ENCODE measurements around the gene EXD1.
"Not testable (repeated sequence)": the region's sequence is repeated elsewhere in the genome, so short reads cannot be mapped to it uniquely, and the experiment has no call there.

The EXD1 gene, protein sequence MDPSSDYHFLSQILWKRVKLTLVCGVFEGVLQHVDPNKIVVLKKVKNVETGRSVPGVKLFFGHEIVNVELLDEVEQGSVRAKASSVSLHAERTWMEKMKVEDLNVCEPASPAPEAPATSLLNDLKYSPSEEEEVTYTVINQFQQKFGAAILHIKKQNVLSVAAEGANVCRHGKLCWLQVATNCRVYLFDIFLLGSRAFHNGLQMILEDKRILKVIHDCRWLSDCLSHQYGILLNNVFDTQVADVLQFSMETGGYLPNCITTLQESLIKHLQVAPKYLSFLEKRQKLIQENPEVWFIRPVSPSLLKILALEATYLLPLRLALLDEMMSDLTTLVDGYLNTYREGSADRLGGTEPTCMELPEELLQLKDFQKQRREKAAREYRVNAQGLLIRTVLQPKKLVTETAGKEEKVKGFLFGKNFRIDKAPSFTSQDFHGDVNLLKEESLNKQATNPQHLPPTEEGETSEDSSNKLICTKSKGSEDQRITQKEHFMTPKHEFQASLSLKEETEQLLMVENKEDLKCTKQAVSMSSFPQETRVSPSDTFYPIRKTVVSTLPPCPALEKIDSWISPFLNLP

DNA sequence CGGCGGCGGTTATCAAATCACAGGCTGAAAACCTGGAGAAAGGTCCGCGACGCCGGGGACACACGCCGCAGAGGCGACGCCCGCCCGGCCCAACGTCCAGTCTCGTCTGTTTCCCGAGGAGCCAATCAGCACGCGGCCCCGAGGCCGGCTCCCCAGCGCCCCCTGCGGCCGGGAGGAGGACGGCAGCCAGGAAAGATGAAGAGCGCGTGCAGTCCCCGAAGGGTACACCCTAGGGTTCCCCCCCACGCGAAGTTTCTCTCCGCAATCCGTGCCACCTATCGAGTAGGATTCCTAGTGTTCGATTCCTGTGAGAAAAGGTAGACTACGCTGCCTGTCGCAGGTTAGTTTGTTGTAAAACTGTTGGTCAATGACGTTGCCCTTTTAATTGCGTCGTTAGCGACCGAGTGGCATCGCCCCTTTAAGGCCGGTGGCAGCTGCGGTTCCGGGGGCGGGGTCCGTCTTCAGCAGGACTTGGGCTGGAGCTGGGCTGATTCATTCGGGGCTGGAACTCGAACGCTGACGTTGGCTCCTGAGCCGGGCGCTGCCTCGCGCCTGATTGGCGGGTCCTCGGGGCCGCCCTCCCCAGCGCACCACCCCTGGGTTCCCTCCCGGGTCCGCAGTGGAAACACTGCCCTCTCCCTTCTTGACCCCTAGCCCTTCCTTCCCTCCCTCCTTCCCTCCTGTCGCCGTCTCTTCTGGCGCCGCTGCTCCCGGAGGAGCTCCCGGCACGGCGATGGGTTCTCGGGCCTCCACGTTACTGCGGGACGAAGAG is at the start of gene EXD1, which contains the start of gene CHP1:
EXD1 (minus strand) TSS at position 108 of the 772 bp plus-strand sequence. CDS start 4,182 bp downstream, outside the sequence.
CHP1 (plus strand) TSS at position 619 of the 772 bp plus-strand sequence; CDS start at position 734, 115 bp downstream.
- DNase-seq (ENCODE audit: low spot score): peak; percentile 98

DNA sequence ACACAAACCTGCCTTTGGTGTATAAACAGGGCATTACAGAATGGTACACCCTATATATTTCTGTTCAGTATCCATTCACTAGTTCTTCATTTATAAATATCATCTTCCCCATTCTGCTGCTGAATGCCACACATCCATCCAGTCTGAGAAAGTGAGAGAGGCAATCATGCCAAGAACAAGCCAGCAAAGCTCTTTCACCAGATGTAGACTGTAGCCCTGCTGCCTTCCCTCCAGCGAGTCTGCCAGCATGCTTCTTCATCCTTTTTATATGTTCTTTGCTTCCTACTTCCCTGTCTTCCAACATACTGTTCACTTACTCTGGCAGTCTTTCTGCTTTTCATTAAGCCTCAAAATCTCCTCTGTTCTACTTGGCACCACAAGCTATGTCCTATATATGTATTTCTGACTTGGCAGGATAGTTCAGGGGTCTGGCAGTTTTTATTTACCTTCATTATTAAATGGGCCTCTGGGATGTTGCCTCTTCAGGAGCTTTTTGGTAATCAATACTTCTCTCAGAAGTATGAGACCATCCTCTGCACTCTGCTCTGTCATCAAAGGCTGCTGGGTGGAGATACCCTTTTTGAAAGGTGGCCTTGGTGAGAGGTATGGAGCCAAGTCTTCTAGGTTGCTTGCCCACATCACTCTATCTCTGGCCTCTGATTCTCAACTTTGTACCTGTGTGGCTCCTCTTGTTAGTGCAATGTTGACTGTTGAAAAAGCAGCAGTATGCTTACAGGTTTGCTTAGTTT is 49.2 kb upstream of the EXD1 start:
- no peak for DNase-seq (ENCODE audit: low spot score)

DNA sequence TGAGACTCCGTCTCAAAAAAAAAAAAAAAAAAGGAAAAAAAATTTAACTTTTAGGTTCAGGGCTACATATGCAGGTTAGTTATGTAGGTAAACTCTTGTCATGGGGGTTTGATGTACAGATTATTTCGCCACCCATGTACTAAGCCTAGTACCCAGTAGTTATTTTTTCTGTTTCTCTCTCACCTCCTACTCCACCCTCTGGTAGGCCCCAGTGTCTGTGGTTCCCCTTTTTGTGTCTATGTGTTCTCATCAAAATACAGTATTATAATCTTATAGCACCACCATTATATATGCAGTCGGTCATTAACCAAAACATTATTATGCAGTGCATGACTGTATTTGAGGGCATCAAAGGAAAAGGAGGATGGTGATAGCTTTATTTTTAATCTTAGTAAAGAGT is 47.8 kb upstream of the EXD1 start:
- no peak for DNase-seq (ENCODE audit: low spot score)

DNA sequence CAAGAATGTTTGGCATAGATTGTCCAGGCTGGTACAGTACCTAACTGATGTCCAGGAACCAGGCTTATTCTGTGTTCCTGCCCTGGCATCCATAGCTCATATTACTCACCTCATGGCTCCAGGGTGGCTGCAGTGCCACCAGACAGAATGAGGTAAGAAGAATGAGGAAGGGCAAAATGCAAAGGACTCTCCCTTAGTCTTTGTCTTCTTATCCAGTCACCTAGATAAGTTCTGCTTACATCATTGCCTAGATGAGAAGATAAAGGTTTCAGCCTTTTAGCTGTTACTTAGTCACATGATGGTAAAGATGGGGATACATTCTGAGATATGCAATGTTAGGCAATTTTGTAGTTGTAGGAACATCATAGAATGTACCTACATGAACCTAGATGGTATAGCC is 46.3 kb upstream of the EXD1 start:
- no peak for DNase-seq (ENCODE audit: low spot score)

DNA sequence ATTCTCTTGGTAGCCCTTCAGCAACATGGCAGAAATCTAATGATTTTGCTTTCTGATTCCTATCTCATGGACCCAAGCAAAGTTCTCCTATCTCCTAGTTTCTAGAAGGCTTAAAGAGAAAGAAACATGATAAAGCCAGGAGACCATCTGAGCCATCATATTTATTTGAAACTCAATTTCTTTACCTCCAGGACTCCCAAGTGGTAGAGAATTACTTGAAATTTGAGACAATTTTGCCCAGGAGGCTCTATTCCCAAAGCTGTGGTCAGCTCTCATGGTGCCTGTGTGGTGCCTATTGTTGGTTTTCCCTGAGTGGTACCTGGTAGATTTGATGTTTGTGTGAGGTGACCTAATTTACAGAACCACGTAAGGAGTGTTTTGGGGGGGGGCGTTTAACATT is 39.3 kb upstream of the EXD1 start:
- no peak for DNase-seq (ENCODE audit: low spot score)

DNA sequence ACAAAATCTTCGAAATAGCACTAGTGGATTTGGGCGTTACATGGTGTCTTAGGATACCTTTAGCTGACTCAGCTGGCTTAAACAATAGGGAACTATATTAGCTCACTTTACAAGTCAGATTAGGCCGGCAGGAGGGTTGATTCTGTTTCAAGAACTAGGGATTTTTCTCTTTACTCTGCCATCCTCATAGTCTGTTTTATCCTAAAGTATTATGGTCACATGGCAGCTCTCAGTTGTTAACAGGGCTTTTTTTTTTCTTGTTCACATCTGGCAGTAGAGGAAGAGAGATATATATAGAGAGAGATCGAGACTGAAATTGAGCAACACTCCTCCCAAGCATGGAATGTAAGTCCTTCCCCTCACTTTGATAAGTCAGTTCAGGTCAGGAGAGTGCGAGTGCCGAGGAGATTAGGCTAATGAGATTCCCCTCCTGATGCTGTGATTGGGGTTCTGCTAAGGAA is 33.4 kb upstream of the EXD1 start:
- no peak for DNase-seq (ENCODE audit: low spot score)

DNA sequence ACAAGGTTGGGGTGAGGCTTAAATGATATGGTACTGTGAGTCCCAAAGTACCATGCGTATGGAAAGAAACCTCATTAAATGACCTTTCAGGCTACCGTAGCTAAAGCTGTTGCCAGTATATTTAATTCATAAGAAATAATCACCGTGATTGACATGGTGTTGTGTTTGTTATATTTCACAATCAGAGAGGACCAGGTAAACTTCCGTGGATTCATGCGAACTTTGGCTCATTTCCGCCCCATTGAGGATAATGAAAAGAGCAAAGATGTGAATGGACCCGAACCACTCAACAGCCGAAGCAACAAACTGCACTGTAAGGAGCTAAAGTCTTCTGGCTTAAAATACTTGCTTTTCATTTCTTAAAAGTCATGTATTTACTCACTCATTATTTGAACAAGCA is 32.0 kb upstream of the EXD1 start:
- no peak for DNase-seq (ENCODE audit: low spot score)

DNA sequence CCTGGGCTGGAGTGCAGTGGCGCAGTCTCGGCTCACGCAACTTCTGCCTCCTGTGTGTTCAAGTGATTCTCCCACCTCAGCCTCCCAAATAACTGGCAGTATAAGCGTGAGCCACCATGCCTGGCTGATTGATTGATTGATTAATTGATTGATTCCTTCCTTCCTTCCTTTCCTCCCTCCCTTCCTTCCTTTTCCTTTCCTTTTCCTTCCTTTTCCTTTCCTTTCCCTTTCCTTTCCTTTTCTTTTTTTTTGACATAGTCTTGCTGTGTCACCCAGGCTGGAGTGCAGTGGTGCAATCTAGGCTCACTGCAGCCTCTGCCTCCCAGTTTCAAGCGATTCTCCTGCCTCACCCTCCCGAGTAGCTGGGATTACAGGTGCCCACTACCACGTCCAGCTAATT is 30.4 kb upstream of the EXD1 start:
- DNase-seq (ENCODE audit: low spot score): not testable (repeated sequence)

DNA sequence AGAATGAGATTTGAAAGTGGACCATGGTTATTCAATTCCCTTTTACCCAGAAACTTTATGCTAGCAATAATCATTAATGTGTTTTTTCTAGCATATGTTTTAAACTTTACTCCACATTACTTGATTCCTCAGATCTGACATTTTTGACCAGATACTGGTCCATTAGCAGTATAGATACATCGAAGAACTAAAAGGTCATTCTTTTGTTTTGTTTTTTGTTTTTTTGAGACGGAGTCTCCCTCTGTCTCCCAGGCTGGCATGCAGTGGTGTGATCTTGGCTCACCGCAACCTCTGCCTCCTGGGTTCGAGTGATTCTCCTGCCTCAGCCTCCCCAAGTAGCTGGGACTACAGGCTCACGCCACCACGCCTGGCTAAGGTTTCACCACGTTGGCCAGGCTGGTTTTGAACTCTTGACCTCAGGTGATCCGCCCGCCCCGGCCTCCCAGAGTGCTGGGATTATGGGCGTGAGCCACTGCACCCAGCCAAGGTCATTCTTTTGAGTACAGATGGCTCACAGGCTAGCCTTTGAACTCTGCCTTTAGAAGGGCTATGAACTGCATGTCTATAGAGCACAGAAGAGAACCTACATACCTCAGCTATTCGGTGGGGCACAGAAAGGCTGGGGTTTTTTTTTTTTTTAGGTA is 29.1 kb upstream of the EXD1 start:
- no peak for DNase-seq (ENCODE audit: low spot score)

DNA sequence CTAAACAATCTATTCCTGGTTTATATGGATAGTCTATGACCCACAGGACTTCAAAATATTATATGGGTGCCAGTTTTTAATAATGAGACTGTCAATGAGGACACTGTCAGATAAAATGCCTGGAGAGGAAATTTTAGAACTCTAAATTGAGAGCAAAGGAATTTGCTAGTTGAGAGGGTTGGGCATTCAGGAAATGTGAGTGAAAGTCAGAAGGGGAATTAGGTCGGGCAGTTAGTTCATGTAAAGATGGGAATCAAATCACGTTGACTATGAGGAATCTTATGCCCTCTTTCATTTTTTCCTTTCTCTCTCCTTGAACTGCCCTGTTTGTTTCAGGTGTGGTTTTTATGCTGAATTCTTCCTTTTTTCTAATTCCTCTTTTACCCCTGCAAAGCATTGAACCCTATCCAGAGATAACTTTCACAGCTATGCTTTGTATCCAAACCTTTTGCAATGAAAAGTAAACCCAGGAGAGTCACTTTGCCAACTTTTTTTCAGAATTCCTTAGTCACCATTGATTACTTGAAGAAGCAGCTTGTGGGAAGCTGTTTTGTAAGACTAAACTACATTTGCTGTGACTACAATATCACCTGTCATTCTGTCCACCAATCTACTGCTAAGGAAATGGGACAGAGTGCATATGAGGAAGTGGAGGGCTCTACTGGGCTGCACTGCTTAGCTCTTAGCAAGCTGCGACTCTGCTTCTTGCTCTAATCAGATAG is 28.4 kb upstream of the EXD1 start:
- DNase-seq (ENCODE audit: low spot score): no peak

DNA sequence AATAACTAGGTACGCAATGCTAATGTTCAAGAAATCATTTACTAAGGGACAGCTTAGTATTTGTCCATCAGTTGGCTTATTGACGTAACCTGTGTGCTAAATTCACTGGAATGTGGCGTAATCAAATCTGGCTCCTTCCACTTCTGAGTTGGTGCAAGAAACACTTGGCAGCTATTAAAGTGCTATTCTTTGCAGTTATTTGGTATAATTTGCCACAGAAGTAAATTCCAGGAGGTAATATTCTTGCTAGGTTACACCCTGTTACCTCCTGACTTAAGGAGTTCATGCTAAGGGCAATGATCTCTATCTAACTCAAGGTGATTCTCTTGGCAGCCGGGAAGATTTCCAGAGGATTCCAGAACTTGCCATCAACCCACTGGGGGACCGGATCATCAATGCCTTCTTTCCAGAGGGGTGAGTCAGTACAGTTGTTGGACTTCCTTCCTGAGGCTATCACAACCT is 26.1 kb upstream of the EXD1 start:
- no peak for DNase-seq (ENCODE audit: low spot score)

DNA sequence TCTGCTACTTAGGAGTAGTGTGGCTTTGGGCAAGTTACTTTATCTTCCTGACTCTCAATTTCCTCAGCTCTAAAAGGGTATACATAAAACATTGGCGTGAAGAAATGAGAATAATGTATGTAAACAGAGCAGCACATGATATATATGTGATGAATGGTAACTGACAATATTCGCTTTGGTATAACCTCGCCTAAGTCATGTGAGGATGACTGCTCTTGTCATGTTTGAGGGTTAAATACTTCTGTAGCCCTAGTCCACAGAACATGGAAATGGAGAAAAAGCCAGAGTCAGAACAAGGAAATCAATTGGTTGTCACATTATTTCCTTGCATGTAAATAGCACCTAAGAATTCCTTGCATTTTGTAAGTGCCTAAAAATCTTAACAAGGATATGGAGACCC is 25.5 kb upstream of the EXD1 start:
- DNase-seq (ENCODE audit: low spot score): no peak

DNA sequence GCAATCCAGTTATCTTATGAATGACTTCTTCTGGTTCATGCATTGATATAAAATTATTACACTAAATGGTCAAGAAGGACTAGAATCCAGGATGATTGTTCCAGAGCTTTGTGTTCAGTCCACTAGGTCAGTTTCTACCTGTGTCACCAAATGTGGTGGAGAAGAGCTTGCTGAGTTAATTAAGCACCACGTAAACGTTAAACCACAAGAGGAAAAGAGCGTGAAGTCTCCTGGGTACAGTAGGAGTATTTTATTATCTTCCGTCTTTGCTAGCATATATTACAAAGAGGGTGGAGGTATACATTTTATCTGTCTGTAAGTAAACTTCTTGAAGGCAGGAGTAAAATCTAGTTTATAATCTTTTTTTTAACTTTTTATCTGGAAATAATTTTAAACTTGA is 24.0 kb upstream of the EXD1 start:
- DNase-seq (ENCODE audit: low spot score): no peak

DNA sequence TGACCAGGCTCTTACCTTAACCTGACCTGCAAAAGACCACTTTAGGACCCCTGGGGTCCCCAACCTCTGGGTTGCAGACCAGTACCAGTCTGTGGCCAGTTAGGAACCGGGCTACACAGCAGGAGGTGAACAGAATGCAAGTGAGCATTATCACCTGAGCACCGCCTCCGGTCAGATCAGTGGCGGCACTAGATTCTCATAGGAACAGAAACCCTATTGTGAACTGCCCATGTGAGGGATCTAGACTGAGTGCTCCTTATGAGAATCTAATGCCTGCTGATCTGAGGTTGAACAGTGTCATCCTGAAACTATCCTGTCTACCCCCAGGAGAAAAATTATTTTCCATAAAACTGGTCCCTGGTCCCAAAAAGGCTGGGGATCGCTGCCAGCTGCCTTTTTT is 20.9 kb upstream of the EXD1 start:
- no peak for DNase-seq (ENCODE audit: low spot score)

DNA sequence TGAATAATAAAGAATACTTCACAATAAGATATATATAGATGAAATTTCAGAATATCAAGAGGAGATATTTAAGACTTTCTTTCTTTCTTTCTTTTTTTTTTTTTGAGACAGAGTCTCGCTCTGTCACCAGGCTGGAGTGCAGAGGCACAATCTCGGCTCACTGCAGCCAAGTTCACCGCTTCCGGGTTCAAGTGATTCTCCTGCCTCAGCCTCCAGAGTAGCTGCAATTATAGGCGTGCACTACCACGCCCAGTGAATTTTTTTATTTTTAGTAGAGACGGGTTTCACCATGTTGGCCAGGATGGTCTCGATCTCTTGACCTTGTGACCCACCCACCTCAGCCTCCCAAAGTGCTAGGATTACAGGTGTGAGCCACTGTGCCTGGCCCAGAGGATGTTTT is 20.2 kb upstream of the EXD1 start:
- not testable (repeated sequence) for DNase-seq (ENCODE audit: low spot score)

DNA sequence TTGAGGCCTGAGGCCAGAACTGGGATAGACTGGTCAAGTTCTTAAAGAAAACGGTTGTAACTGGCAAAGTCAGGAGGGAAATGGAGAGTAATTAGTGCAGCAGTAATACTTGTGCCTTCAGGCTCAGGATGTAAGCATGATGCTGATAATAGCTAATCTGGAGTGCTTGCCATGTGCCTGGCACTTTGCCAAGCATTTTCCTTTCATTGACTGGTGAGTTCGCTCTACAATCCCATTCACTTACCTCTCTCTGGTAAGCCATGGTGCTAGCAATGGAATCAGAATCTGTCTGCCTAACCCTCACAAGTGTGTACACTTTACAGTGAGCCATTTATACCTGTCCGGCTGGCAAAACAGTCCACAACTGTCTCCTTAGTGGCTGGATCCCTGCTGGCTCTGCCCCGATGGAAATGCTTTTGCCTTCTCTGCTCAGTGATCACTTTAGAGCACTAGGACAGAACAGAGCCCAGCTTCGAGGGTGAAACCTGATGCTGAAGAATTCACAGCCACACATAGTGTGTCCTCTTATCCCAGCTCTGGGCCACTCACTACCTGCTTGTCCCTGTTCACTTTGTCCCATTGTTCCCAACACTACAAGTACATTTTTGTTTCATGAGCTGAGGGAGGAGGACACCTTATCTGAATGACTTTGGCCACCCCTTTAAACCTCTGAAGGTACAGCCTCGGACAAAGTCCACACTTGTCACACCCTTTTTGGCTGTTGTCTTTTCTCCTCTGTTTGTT is 10.8 kb upstream of the EXD1 start:
- no peak for DNase-seq (ENCODE audit: low spot score)

DNA sequence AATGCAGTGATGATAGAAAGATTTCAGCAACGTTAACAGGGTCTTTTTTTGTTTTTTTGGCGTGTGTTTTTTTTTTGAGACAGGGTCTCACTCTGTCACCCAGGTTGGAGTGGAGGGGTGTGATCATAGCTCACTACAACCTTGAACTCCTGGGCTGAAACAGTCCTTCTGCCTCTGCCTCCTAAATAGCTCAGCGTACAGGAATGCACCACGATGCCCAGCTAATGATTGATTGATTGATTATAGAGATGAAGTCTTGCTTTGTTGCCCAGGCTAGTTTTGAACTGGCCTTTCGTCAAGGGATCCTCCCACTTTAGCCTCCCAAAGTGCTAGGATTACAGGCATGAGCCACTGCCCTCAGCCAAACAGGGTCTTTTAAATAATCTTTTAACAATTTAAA is 7.5 kb upstream of the EXD1 start:
- DNase-seq (ENCODE audit: low spot score): no peak

DNA sequence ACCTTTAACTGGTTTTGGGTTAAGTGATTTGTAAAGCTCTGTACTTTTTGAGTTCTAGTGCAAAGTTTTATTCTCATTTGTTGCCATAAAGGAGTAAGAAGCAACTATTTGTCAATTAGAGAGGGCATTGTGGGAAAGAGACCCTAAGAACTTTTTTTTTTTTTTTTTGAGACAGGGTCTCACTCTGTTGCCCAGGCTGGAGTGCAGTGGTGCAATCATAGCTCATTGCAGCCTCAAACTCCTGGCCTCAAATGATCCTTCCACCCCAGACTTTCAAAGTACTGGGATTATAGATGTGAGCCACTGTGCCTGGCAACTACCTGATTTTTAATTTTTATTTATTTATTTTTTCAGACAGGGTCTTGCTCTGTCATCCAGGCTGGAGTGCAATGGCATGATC is 5.4 kb upstream of the EXD1 start:
- DNase-seq (ENCODE audit: low spot score): no peak

DNA sequence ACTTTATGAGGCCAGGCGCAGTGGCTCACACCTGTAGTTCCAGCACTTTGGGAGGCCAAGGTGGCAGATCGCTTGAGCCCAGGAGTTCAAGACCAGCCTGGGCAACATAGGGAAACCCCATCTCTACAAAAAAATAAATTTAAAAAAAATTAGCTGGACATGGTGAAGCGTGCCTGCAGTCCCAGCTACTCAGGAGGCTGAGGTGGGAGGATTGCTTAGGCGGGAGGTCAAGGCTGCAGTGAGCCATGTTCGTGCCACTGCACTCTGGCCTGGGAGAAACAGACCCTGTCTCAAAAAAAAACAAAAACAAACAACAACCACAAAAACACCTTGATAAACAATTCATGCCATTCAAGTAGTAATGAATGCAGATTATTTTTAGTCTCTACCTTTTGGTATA is 4.7 kb upstream of the EXD1 start:
- DNase-seq (ENCODE audit: low spot score): not testable (repeated sequence)

DNA sequence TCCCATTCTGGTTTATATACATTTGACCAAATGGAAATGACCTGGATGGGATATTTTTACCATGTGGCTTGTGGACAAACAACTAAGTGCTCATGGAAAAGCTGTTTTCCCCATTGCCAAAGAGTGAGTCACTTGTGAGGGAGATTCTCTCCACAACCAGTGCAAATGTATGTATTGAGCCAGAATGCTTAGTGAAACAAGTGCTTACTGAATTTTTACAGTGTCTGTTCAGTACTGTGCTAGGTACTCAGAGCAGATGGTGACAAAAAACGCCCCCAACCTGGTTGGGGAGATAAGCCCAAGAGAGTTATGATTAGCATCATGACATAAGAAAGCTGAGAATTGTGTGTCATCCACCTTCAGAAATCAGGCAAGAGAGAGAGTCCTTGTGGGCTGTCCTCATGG is 2.8 kb upstream of the EXD1 start:
- DNase-seq (ENCODE audit: low spot score): no peak

All from ecto neural progenitor cell (in vitro differentiated cells).